ENCODE measurements around the gene AGAP3.

The AGAP3 gene

GRCh38 chr7:151179287-151179860, 93.1 kb downstream of the AGAP3 start:
- no peak for TF ChIP-seq CTCF (IDR thresholded peaks at IDR 0.05)

DNA sequence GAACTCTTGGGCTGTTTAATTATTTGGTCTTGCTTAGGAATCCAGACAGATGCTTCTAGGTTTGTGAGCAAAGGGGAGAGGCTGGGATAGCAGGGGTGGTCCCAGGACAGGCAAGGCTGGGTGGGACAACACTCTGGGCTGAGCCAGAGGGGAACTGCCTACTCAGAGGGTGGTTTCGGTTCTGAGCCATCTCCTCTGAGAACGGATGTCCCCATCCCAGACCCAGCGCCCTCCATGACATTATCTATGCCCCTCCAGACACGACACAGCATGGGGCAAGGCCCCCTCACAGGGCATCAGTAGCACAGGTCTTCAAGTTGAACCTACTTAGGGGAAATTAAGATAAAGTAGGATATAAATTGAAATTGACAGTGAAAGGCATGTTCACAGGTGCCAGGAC, 93.7 kb downstream of the AGAP3 start:
- no peak for TF ChIP-seq CTCF (IDR thresholded peaks at IDR 0.05)

GRCh38 chr7:151181011-151181431, 94.7 kb downstream of the AGAP3 start:
- TF ChIP-seq CTCF (IDR thresholded peaks at IDR 0.05) = no peak

GRCh38 chr7:151185762-151186639, 99.7 kb downstream of the AGAP3 start:
- no peak for TF ChIP-seq CTCF (IDR thresholded peaks at IDR 0.05)

GRCh38 chr7:151186640-151187408, 100.5 kb downstream of the AGAP3 start, which contains the start of gene ASB10:
Gene ASB10 (minus strand): TSS chr7:151187250. CDS start chr7:151187130, 120 bp downstream.
- TF ChIP-seq CTCF (IDR thresholded peaks at IDR 0.05) = no peak

DNA sequence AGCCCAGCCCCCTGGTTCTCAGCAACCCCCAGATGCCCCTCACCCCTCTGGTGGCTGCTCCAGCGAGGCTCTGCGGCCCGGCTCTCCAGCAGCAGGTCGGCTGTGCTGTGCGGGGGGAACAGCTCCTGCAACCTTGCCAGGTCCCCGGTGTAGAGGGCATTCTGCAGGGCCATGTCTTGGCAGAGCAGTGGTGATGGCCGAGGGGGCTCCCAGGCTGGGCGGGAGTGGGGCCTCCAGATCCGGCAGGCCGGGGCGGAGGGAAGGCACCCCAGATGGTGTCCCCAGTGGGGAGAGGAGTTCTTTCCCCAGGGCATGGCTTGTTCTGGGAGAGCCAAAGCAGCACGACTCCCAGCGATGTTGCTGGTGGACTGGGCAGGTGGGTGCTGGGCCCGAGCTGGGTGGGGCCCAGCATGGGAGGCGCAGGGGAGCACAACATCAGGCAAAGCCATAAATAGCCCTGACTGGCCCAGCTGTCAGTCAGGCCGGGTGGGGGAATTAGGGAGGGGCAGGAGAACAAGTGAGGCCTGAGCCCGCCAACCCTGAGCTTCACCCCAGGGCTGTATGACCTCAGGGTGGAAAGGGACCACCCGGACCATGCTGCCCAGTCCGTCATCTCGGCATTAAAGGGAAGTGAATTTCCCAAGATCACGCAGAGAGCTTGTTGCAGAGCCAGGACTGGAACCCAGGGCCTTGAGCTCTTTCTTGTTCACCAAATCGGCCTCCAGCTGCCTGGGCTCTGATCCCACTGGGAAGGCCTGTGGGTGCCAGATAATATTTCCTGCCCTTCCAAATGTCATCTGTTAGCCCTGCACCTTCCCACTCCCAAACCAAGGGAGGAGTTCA, 101.4 kb downstream of the AGAP3 start:
- TF ChIP-seq CTCF (IDR thresholded peaks at IDR 0.05) = no peak

DNA sequence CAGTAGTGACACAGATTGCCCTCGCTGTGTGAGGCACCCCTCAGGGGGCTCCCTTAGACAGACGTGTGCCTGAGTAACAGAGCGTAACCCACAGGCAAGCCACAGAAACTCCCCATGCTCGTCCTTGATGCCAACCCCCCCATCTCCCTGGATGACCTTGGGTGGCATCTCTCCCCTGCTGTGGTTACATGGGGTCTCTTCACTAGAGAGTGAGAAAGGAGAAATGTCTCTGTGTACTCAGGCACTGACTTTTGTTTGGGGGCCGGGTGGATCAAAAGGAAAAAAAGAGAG, 101.9 kb downstream of the AGAP3 start:
- TF ChIP-seq CTCF (IDR thresholded peaks at IDR 0.05) = no peak
